NB4 (cell line): Measurements from ENCODE around the gene ENTPD2.

Experiments
- DNase-seq: peaks from one replicate; pipeline ENCODE4 v3.0.0; 2010; ENCODE audit warnings: low read depth
- H3K4me3 ChIP-seq: one replicate; pipeline ENCODE4 v1.5.1; 2011; ENCODE audit warnings: mild to moderate bottlenecking, low read depth, low read length, moderate library complexity
- CTCF ChIP-seq: IDR thresholded peaks from one replicate; pipeline ENCODE4 v1.5.1; 2012; ENCODE audit warnings: low read depth, low read length
- MAX ChIP-seq: IDR thresholded peaks from 2 replicates; pipeline ENCODE4 v1.6.1; 2011; ENCODE audit warnings: low read depth, low read length
- MYC ChIP-seq: IDR thresholded peaks from 2 replicates; pipeline ENCODE4 v1.6.1; 2011; ENCODE audit warnings: low read depth, low read length
- POLR2A ChIP-seq: IDR thresholded peaks from 2 replicates; pipeline ENCODE4 v1.6.1; 2011; ENCODE audit warnings: mild to moderate bottlenecking; ENCODE audit not compliant: insufficient read length; ENCODE audit errors: extremely low read depth

Gene ENTPD2

DNA sequence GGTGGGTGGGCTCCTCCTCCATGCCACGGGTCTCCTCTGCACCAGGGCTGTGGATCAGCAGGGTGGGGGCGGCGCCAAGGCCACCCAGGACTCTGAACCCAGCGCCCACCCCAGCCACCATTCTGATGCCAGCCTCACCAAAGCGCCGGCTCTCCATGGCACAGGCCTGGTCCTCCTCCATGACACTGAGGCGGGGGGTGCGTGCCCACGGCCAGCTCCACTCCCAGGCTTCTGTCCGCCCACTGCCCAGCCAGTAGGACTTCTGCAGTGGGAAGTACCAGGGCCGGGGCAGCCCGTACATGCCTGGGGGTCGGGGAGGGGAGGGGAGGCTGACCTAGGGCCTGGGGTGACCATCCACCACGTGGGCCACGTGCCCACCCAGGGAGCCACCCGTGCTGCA lies 37.4 kb downstream of the ENTPD2 start:
- H3K4me3 ChIP-seq: no peak overlapping the region
- TF ChIP-seq MAX (no peak), MYC (no peak), POLR2A (no peak), CTCF (no peak)
- no peak for DNase-seq

DNA sequence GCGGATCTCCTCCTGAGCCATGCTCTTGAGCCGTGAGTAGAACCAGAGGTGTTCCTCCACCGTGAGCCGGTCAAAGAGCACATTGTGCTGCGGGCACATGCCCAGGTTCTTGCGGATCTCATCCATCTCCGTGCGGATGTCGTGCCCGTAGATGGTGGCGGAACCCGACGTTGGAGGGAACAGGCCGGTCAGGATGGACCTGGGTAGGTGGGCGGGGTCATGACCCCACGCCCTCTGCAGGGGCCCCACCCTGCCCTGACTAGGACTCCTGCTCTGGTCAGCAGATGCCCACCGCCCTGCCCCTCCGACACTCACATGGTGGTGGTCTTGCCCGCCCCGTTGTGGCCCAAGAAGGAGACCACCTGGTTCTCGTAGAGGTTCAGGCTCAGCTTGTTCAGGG lies 37.9 kb downstream of the ENTPD2 start:
- no peak overlapping the region for H3K4me3 ChIP-seq
- TF ChIP-seq CTCF: no peak
- no peak for TF ChIP-seq MYC
- TF ChIP-seq MAX: no peak
- no peak for TF ChIP-seq POLR2A
- DNase-seq: no peak

GRCh38 chr9:137015540-137015930 lies 38.3 kb downstream of the ENTPD2 start:
- DNase-seq: no peak
- TF ChIP-seq MAX: no peak
- TF ChIP-seq CTCF: no peak
- no peak for TF ChIP-seq MYC
- no peak for TF ChIP-seq POLR2A
- H3K4me3 ChIP-seq: no peak overlapping the region

GRCh38 chr9:137014776-137015539 lies 38.9 kb downstream of the ENTPD2 start:
- DNase-seq: no peak
- no peak overlapping the region for H3K4me3 ChIP-seq
- TF ChIP-seq MYC: no peak
- TF ChIP-seq POLR2A: no peak
- no peak for TF ChIP-seq MAX
- no peak for TF ChIP-seq CTCF

- DNase-seq: no peak
- no peak overlapping the region for H3K4me3 ChIP-seq
- TF ChIP-seq POLR2A (no peak), MYC (no peak), MAX (no peak), CTCF (no peak)
Measured at GRCh38 chr9:137014166-137014565, 39.7 kb downstream of the ENTPD2 start.
